Breast epithelium (tissue), 3 donors: ENCODE measurements around the gene MYMK.

Experiments used
- POLR2AphosphoS5 ChIP-seq, 3 donors: sonication (generic); formaldehyde crosslinking; IDR thresholded peaks; one replicate each; pipeline ENCODE4 v1.6.1; 2017; ENCODE audit warnings: antibody characterized with exemption in 3 of 3
- TF ChIP-seq, protein P1 (sequence below), 3 donors: fragments of 450-650 bp; IDR thresholded peaks; one replicate each; pipeline ENCODE4 v1.5.1; 2016 to 2017; ENCODE audit warnings: antibody characterized with exemption in 3 of 3, mild to moderate bottlenecking in 3 of 3, moderate library complexity in 3 of 3

DNA sequence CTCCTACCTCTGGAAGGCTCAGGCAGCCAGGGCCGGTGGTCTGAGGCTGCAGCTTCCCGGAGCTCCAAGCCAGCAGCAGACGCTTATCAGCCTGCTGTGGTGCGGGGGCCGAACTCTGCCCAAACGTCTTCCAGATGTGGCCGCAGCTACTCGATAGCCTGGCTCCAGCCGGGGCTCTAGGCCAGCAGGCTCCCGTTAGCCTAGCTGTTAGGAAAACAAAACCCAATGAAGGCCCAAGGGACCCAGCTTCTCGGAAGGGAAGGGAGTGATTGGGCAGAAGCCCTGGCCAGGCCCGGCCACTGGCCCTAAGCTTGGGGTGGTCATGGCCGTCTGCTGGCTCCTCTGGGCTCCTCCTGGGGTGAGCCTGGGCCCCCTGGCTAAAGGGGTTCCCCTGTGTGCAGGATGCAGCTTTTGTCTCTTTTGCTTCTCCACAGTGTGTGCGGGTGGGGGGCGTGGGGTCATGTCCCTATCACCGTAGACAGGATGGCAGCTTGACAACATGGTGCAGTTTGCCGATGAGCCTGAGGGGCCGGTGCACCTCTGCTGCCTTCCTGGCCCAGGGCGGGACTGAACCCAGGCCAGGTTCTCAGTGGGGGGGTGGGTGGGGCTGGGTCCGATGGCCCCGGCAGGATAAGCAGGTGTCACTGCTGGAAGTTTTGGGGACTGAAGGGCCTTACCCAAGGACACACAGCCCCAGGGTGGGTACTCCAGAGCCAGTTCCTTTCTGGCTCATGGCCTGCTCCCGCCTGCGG lies 18.7 kb downstream of the MYMK start:
- TF ChIP-seq, protein P1, sequence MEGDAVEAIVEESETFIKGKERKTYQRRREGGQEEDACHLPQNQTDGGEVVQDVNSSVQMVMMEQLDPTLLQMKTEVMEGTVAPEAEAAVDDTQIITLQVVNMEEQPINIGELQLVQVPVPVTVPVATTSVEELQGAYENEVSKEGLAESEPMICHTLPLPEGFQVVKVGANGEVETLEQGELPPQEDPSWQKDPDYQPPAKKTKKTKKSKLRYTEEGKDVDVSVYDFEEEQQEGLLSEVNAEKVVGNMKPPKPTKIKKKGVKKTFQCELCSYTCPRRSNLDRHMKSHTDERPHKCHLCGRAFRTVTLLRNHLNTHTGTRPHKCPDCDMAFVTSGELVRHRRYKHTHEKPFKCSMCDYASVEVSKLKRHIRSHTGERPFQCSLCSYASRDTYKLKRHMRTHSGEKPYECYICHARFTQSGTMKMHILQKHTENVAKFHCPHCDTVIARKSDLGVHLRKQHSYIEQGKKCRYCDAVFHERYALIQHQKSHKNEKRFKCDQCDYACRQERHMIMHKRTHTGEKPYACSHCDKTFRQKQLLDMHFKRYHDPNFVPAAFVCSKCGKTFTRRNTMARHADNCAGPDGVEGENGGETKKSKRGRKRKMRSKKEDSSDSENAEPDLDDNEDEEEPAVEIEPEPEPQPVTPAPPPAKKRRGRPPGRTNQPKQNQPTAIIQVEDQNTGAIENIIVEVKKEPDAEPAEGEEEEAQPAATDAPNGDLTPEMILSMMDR (IDR thresholded peaks at IDR 0.05): no peak
- TF ChIP-seq POLR2AphosphoS5 (IDR thresholded peaks at IDR 0.05): no peak
